ENCODE data around the gene TXNDC15.

Gene TXNDC15

DNA sequence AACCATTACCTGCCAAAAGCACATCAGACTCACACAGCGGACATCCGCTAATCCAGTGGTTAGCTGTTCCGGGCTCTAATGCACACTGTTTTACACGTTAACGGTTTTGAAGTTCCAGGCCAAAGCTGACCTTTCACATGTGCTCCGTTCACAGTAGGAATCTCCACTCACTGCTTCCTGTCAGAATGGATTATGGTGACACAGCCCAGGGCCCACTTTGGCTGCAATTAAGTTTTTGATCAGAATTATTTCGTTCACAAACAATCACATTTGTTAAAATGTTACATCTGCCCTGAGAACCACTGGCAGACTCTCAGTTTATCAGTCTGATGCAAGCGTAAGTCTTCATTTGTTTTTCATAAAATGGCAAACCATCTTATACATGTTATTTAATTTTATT lies 63.4 kb downstream of the TXNDC15 start:
- TF ChIP-seq, protein P1, sequence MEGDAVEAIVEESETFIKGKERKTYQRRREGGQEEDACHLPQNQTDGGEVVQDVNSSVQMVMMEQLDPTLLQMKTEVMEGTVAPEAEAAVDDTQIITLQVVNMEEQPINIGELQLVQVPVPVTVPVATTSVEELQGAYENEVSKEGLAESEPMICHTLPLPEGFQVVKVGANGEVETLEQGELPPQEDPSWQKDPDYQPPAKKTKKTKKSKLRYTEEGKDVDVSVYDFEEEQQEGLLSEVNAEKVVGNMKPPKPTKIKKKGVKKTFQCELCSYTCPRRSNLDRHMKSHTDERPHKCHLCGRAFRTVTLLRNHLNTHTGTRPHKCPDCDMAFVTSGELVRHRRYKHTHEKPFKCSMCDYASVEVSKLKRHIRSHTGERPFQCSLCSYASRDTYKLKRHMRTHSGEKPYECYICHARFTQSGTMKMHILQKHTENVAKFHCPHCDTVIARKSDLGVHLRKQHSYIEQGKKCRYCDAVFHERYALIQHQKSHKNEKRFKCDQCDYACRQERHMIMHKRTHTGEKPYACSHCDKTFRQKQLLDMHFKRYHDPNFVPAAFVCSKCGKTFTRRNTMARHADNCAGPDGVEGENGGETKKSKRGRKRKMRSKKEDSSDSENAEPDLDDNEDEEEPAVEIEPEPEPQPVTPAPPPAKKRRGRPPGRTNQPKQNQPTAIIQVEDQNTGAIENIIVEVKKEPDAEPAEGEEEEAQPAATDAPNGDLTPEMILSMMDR (IDR thresholded peaks at IDR 0.05; ENCODE audit: extremely low read depth, missing control alignments): no peak
- no peak for DNase-seq (ENCODE audit: low spot score)

DNA sequence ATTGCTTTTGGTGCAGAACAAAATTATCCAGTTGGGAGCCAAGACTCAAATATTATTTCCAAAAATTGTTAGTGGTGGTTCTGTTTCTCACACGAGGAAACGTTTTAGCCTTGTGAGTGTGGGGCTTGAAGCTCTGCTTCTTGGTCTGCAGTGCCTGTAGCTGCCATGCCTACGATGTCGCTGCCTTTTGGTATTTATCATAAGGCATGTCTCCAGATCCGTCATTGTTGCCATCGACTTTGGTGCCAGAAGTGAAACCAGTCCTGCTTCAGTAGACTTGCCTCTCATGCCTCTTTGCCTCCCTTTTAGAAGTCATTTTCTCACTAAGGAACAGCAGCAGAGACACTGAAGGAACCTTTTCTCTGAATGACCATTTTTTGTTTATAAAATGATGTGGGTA lies 63.9 kb downstream of the TXNDC15 start:
- no peak for DNase-seq (ENCODE audit: low spot score)
- TF ChIP-seq, protein P1 (IDR thresholded peaks at IDR 0.05; ENCODE audit: extremely low read depth, missing control alignments): no peak

DNA sequence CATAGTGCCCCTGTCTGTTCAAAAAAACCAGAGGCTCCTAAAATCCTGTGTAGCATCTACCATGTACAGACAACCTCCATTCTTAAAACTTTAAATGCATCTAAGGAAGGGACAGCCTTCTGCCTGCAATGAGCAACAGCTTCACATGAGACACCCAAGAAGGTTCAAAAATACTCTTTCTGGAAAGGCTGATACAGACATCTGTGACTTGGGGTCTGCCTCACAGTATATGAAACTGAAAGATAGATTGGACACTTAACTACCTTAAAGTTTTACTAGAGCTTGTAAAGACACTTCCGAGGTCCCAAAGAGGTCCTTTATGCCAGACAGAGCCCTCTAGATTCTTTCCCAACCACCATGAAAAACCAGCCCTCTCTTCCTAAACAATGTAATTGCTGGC lies 65.3 kb downstream of the TXNDC15 start:
- DNase-seq (ENCODE audit: low spot score): no peak
- TF ChIP-seq, protein P1 (IDR thresholded peaks at IDR 0.05; ENCODE audit: extremely low read depth, missing control alignments): no peak

DNA sequence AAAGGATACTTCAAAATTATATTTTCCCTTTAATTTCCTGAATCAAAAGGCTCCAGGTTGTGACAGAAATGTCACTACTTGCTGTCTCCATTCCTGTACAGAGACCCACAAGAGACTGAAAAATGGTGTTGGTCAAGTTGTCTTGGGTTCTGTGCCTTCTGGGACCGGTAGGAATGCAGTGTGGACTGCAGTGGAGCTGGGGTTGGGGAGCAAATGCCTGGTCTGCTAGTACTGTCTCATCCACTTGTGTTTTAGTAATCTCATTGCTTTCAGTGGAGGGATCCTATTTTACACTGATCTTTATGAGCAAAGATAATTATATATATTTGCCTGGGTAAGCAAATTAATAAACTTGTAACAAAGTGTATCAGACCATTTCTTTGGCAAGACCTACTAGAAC lies 69.4 kb downstream of the TXNDC15 start:
- TF ChIP-seq, protein P1 (IDR thresholded peaks at IDR 0.05; ENCODE audit: extremely low read depth, missing control alignments): no peak

DNA sequence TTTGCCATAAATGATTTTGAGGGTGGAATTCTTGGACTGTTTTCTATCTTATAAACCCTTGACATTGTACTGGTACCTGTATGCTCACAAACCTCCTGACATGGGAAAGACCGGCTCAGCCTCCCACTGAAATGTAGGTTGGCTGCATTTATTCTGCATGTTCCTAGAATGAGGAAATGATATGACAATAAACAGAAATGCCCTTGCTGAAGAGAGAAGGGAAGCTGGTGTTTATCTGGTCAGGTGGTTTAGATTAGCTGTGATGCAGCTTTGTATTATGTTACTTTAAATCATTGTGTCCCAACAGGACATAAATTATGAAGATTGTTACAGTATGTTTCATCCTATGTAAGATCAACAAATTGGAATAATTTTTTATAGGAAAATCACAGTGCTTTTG lies 70.5 kb downstream of the TXNDC15 start:
- TF ChIP-seq, protein P1 (IDR thresholded peaks at IDR 0.05; ENCODE audit: extremely low read depth, missing control alignments): no peak
- no peak for DNase-seq (ENCODE audit: low spot score)

More for the DNA sequence above, 69.4 kb downstream of the TXNDC15 start:
- DNase-seq (ENCODE audit: low spot score): no peak

DNA sequence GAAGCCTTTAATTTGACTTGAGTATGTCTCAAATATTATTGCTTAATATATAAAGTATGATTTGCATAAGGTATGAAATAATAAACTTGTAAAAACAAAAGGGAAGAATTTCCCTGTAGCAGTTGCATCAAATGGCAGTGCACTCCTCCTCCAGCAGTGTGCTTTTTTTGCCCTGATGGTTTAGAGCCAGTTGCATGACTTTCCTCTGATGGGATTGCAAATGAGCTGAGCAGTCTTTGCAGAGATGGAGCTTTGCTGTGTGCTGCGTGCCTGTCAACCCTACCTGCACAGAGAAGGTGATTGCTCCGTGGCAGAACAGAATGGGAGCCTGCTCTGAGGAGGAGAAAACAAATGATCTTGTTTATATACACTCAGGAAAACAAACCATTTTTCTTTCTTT lies 70.9 kb downstream of the TXNDC15 start:
- no peak for DNase-seq (ENCODE audit: low spot score)

DNA sequence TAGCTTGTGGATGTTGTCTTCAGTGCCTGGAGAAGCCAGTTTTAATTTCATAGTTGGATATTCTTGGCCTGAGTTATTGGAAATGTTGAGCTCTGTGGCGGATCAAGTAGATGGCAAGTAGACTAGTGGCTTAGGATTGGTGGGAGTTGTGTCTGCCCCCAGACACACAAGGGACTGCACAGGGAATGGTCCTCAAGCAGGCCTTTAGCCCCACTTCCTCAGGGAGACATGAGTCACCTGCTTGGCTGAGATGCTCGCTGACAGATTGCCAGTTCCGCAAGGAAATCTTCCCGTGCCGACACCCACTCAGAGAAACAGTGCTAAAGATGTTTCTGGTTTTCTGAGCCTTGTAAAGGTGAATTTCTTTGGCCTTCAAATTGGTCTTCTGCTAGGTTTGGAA lies 74.7 kb downstream of the TXNDC15 start:
- no peak for DNase-seq (ENCODE audit: low spot score)

More for the DNA sequence above, 70.9 kb downstream of the TXNDC15 start:
- TF ChIP-seq, protein P1 (IDR thresholded peaks at IDR 0.05; ENCODE audit: extremely low read depth, missing control alignments): no peak

More for the DNA sequence above, 74.7 kb downstream of the TXNDC15 start:
- TF ChIP-seq, protein P1 (IDR thresholded peaks at IDR 0.05; ENCODE audit: extremely low read depth, missing control alignments): no peak

Measured in GM20000 (cell line).